Activated T-cell treated with anti-CD3 and anti-CD28 coated beads, Interleukin-2, amount 50 U/mL, for 48 hours (primary cell): Measurements from ENCODE around the gene TRAPPC2.

Source experiments
- DNase-seq, 2 experiments: peaks; one replicate each; pipeline ENCODE4 v3.0.0-alpha.2; 2020

The TRAPPC2 gene

GRCh38 chrX:13664020-13664419, 70.4 kb downstream of the TRAPPC2 start:
- DNase-seq = no peak

- no peak for DNase-seq
Observed at GRCh38 chrX:13662355-13662791, 72.0 kb downstream of the TRAPPC2 start.
